Hepatocyte (in vitro differentiated cells): Measurements from ENCODE around the gene SHC3.

Source experiments
- CTCF ChIP-seq: fragments of 200-600 bp; sonication (generic); IDR thresholded peaks from 2 replicates; pipeline ENCODE4 v1.5.1; 2016; ENCODE audit warnings: antibody characterized with exemption, mild to moderate bottlenecking; ENCODE audit not compliant: poor library complexity
- EZH2 ChIP-seq: fragments of 200-600 bp; sonication (generic); IDR thresholded peaks from 2 replicates; pipeline ENCODE4 v1.6.1; 2016; ENCODE audit warnings: antibody characterized with exemption, mild to moderate bottlenecking, borderline replicate concordance
- EZH2phosphoT487 ChIP-seq: fragments of 200-600 bp; sonication (generic); IDR thresholded peaks from one replicate; pipeline ENCODE4 v1.6.1; 2018; ENCODE audit warnings: antibody characterized with exemption, mild to moderate bottlenecking, low read depth, moderate library complexity; ENCODE audit not compliant: unreplicated experiment, severe bottlenecking

DNA sequence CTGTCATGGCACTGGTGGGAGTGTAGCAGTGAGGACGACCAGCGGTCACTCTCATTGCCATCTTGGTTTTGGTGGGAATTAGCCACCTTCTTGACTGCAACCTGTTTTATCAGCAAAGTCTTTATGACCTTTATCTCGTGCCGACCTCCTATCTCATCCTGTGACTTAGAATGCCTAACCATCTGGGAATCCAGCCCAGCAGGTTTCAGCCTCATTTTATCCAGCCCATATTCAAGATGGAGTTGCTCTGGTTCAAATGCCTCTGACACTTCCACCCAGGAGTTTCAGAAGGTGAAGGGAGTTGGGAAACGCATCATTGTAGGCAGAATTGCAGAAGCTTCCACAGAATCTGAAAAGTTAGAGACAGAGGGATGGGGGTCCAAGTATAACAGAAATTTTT lies 35.4 kb downstream of the SHC3 start:
- no peak for TF ChIP-seq CTCF
- no peak for TF ChIP-seq EZH2
- no peak for TF ChIP-seq EZH2phosphoT487
